ENCODE measurements around the gene SEPTIN1.
"Not testable (repeated sequence)": the region's sequence is repeated elsewhere in the genome, so short reads cannot be mapped to it uniquely, and the experiment has no call there.

SEPTIN1 gene

GRCh38 chr16:30343491-30343820, 38.9 kb downstream of the SEPTIN1 start:
- not testable (repeated sequence) for H3K9ac ChIP-seq (ENCODE audit: low read depth, low read length); H3K9me3 ChIP-seq (ENCODE audit: insufficient read depth, low read depth, low read length); H3K27ac ChIP-seq (ENCODE audit: low read depth, low read length); H3K4me1 ChIP-seq (ENCODE audit: insufficient read depth, low read length); H3K36me3 ChIP-seq (ENCODE audit: insufficient read depth, low read length); H3K4me3 ChIP-seq (ENCODE audit: low read length); H3K27me3 ChIP-seq (ENCODE audit: insufficient read depth, low read length)
- 98% methylated on average over 11 of the region's 11 CpGs for WGBS

- no peak overlapping the region for H3K9ac ChIP-seq (ENCODE audit: low read depth, low read length)
- H3K27me3 ChIP-seq (ENCODE audit: insufficient read depth, low read length), result no peaks in the 10 kb centered on the region
- no peaks in the 10 kb centered on the region for H3K9me3 ChIP-seq (ENCODE audit: insufficient read depth, low read depth, low read length)
- no peaks in the 10 kb centered on the region for H3K36me3 ChIP-seq (ENCODE audit: insufficient read depth, low read length)
- no peaks in the 10 kb centered on the region for H3K4me1 ChIP-seq (ENCODE audit: insufficient read depth, low read length)
- no peak overlapping the region for H3K4me3 ChIP-seq (ENCODE audit: low read length)
- 95% methylated on average over 32 of the region's 32 CpGs for WGBS
- H3K27ac ChIP-seq (ENCODE audit: low read depth, low read length), result no peak overlapping the region
These were observed 39.4 kb downstream of the SEPTIN1 start for GRCh38 chr16:30342751-30343490.

- not testable (repeated sequence) for H3K27ac ChIP-seq (ENCODE audit: low read depth, low read length); H3K4me3 ChIP-seq (ENCODE audit: low read length); H3K36me3 ChIP-seq (ENCODE audit: insufficient read depth, low read length); H3K9ac ChIP-seq (ENCODE audit: low read depth, low read length); H3K4me1 ChIP-seq (ENCODE audit: insufficient read depth, low read length); H3K9me3 ChIP-seq (ENCODE audit: insufficient read depth, low read depth, low read length); H3K27me3 ChIP-seq (ENCODE audit: insufficient read depth, low read length)
- WGBS, result 96% methylated on average over 8 of the region's 8 CpGs
These were observed 40.4 kb downstream of the SEPTIN1 start for GRCh38 chr16:30341971-30342370.

GRCh38 chr16:30340621-30341020, 41.7 kb downstream of the SEPTIN1 start:
- H3K27me3 ChIP-seq (ENCODE audit: insufficient read depth, low read length), result no peaks in the 10 kb centered on the region
- no peaks in the 10 kb centered on the region for H3K36me3 ChIP-seq (ENCODE audit: insufficient read depth, low read length)
- H3K4me1 ChIP-seq (ENCODE audit: insufficient read depth, low read length), result peaks cover 3% of the 10 kb centered on the region
- H3K9ac ChIP-seq (ENCODE audit: low read depth, low read length), result no peak overlapping the region
- 92% methylated on average over 13 of the region's 13 CpGs for WGBS
- H3K27ac ChIP-seq (ENCODE audit: low read depth, low read length), result no peak overlapping the region
- no peak overlapping the region for H3K4me3 ChIP-seq (ENCODE audit: low read length)
- no peaks in the 10 kb centered on the region for H3K9me3 ChIP-seq (ENCODE audit: insufficient read depth, low read depth, low read length)

- H3K27ac ChIP-seq (ENCODE audit: low read depth, low read length), result not testable (repeated sequence)
These were observed 43.6 kb downstream of the SEPTIN1 start for GRCh38 chr16:30338715-30339114.

GRCh38 chr16:30337964-30338357, 44.4 kb downstream of the SEPTIN1 start:
- not testable (repeated sequence) for H3K4me1 ChIP-seq (ENCODE audit: insufficient read depth, low read length)

More at GRCh38 chr16:30338715-30339114, 43.6 kb downstream of the SEPTIN1 start:
- not testable (repeated sequence) for H3K9me3 ChIP-seq (ENCODE audit: insufficient read depth, low read depth, low read length); H3K4me1 ChIP-seq (ENCODE audit: insufficient read depth, low read length); H3K4me3 ChIP-seq (ENCODE audit: low read length); H3K9ac ChIP-seq (ENCODE audit: low read depth, low read length); H3K27me3 ChIP-seq (ENCODE audit: insufficient read depth, low read length); H3K36me3 ChIP-seq (ENCODE audit: insufficient read depth, low read length)
- 100% methylated on average over 3 of the region's 5 CpGs for WGBS

GRCh38 chr16:30335598-30336474, 46.5 kb downstream of the SEPTIN1 start:
- Histone ChIP-seq H3K4me1 (ENCODE audit: insufficient read depth, low read length) (peaks cover 3% of the 10 kb centered on the region), H3K36me3 (ENCODE audit: insufficient read depth, low read length) (no peaks in the 10 kb centered on the region), H3K27ac (ENCODE audit: low read depth, low read length) (no peak overlapping the region), H3K9ac (ENCODE audit: low read depth, low read length) (no peak overlapping the region), H3K9me3 (ENCODE audit: insufficient read depth, low read depth, low read length) (no peaks in the 10 kb centered on the region), H3K4me3 (ENCODE audit: low read length) (peak overlapping the region; percentile 87), H3K27me3 (ENCODE audit: insufficient read depth, low read length) (no peaks in the 10 kb centered on the region)
- WGBS, result 77% methylated on average over 17 of the region's 17 CpGs

More at GRCh38 chr16:30337964-30338357, 44.4 kb downstream of the SEPTIN1 start:
- 94% methylated on average over 9 of the region's 10 CpGs for WGBS
- H3K9ac ChIP-seq (ENCODE audit: low read depth, low read length); H3K27me3 ChIP-seq (ENCODE audit: insufficient read depth, low read length); H3K36me3 ChIP-seq (ENCODE audit: insufficient read depth, low read length); H3K27ac ChIP-seq (ENCODE audit: low read depth, low read length); H3K9me3 ChIP-seq (ENCODE audit: insufficient read depth, low read depth, low read length); H3K4me3 ChIP-seq (ENCODE audit: low read length): not testable (repeated sequence)

- H3K4me1 ChIP-seq (ENCODE audit: insufficient read depth, low read length); H3K36me3 ChIP-seq (ENCODE audit: insufficient read depth, low read length); H3K9me3 ChIP-seq (ENCODE audit: insufficient read depth, low read depth, low read length); H3K27me3 ChIP-seq (ENCODE audit: insufficient read depth, low read length): not testable (repeated sequence)
- under 1% methylated on average over 70 of the region's 70 CpGs for WGBS
- Histone ChIP-seq H3K9ac (ENCODE audit: low read depth, low read length) (peak overlapping the region; percentile 78), H3K4me3 (ENCODE audit: low read length) (peak overlapping the region; percentile 87), H3K27ac (ENCODE audit: low read depth, low read length) (peak overlapping the region; percentile 80; the same call in 1 of the 2 replicates)
These were observed 47.2 kb downstream of the SEPTIN1 start for GRCh38 chr16:30335028-30335597.

GRCh38 chr16:30334473-30334989, 47.8 kb downstream of the SEPTIN1 start:
- not testable (repeated sequence) for H3K4me1 ChIP-seq (ENCODE audit: insufficient read depth, low read length); H3K9me3 ChIP-seq (ENCODE audit: insufficient read depth, low read depth, low read length); H3K36me3 ChIP-seq (ENCODE audit: insufficient read depth, low read length); H3K27me3 ChIP-seq (ENCODE audit: insufficient read depth, low read length)
- H3K27ac ChIP-seq (ENCODE audit: low read depth, low read length), result peak overlapping the region; percentile 58; the same call in 1 of the 2 replicates
- H3K9ac ChIP-seq (ENCODE audit: low read depth, low read length), result peak overlapping the region; percentile 65; the same call in 1 of the 2 replicates
- peak overlapping the region; percentile 87 for H3K4me3 ChIP-seq (ENCODE audit: low read length)
- 0% methylated on average over 14 of the region's 33 CpGs for WGBS
